Thyroid gland (tissue), 4 donors: ENCODE data around the gene ZSWIM8. TPM values are rescaled to one million over a fixed set of nuclear protein-coding genes. Genes with fewer than 3 reads are reported as not detected.

Experiments used
- DNase-seq, 2 donors: peaks; one replicate each; pipeline ENCODE4 v3.0.0-alpha.2; 2019
- H3K27ac ChIP-seq, 3 donors: fragments of 200-600 bp; sonication (generic); 1 replicate in 2 of 3; 2 replicates in 1 of 3; pipeline ENCODE4 v1.5.1; 2016 to 2019; ENCODE audit warnings: mild to moderate bottlenecking in 1 of 3, moderate library complexity in 1 of 3
- H3K27me3 ChIP-seq: fragments of 200-600 bp; sonication (generic); one replicate; pipeline ENCODE4 v1.5.1; 2019
- H3K36me3 ChIP-seq, 2 donors: fragments of 200-600 bp; sonication (generic); one replicate each; pipeline ENCODE4 v1.5.1; 2016 to 2019
- H3K4me1 ChIP-seq, 2 donors: fragments of 200-600 bp; sonication (generic); one replicate each; pipeline ENCODE4 v1.5.1; 2017 to 2019
- H3K4me3 ChIP-seq, 3 donors: fragments of 200-600 bp; sonication (generic); replicated peaks in 1 of 3; 1 replicate in 2 of 3; 2 replicates in 1 of 3; pipeline ENCODE4 v1.5.1; 2016; ENCODE audit warnings: mild to moderate bottlenecking in 1 of 3
- H3K9me3 ChIP-seq: fragments of 200-600 bp; sonication (generic); one replicate; pipeline ENCODE4 v1.5.1; 2017
- POLR2A ChIP-seq, 2 donors: fragments of 450-650 bp; IDR thresholded peaks; one replicate each; pipeline ENCODE4 v1.6.1; 2017; ENCODE audit warnings: antibody characterized with exemption in 2 of 2, mild to moderate bottlenecking in 2 of 2, moderate library complexity in 1 of 2
- WGBS, 2 donors: methylation state at CpG; one replicate each; pipeline ENCODE4 v1.1.5; 2017; 5-methylcytosine and 5-hydroxymethylcytosine counted together
- intact Hi-C: fragments of 100-400 bp; cut with DNase I; formaldehyde crosslinking; loops from one replicate; pipeline ENCODE4 v1.15.1; 2023
- total RNA-seq, 4 donors: library from RNA; depleted of rRNA; stranded (reverse); fragments of >200 nt; gene quantifications; one replicate each; pipeline ENCODE4 v1.2.3, GENCODE V29; 2016
- TF ChIP-seq, protein P1 (sequence below), 6 experiments: fragments of 200-600 bp in 3 of 6; fragments of 450-650 bp in 3 of 6; sonication (generic) in 3 of 6; IDR thresholded peaks; one replicate each; pipeline ENCODE4 v1.5.1; 2016 to 2019; ENCODE audit warnings: antibody characterized with exemption in 6 of 6, mild to moderate bottlenecking in 2 of 6, inconsistent platforms in 1 of 6, moderate library complexity in 1 of 6

ZSWIM8 gene
- total RNA-seq, 4 donors from 2014 or later, result 67.2 to 199 (median 108) TPM

DNA sequence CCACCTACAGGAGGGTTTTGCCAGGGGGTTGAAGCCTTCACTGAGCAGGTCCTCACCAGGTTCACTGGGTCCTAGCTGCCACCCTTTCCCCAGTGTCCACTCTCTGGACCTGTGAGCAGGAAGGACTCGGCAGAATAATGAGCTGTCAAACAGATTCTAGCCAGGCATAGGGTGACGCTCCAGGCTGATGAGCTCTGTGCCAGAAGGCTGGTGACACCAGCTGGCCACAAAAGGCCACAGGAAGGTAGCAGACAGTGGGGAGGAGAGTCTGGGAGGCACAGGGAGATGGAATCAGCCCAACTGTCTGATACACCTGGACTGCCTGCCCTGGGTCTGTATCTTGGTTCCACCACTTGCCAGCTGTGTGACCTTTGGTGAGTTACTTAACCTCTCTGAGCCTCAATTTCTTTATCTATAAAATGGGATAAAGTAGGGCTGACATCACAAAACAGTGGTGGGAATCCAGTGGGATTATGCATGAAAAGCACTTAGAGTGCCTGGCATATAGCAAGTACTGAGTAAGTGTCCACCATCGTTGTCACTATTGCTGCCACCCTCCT is 52.7 kb downstream of the ZSWIM8 start:
- H3K27ac ChIP-seq, result peak overlapping the region in 1 of 3 donors; percentile 45
- H3K27me3 ChIP-seq, result no peaks in the 10 kb centered on the region
- H3K9me3 ChIP-seq, result no peaks in the 10 kb centered on the region
- no peak for DNase-seq
- TF ChIP-seq, protein P1, sequence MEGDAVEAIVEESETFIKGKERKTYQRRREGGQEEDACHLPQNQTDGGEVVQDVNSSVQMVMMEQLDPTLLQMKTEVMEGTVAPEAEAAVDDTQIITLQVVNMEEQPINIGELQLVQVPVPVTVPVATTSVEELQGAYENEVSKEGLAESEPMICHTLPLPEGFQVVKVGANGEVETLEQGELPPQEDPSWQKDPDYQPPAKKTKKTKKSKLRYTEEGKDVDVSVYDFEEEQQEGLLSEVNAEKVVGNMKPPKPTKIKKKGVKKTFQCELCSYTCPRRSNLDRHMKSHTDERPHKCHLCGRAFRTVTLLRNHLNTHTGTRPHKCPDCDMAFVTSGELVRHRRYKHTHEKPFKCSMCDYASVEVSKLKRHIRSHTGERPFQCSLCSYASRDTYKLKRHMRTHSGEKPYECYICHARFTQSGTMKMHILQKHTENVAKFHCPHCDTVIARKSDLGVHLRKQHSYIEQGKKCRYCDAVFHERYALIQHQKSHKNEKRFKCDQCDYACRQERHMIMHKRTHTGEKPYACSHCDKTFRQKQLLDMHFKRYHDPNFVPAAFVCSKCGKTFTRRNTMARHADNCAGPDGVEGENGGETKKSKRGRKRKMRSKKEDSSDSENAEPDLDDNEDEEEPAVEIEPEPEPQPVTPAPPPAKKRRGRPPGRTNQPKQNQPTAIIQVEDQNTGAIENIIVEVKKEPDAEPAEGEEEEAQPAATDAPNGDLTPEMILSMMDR (IDR thresholded peaks at IDR 0.05), result no peak
- TF ChIP-seq POLR2A (IDR thresholded peaks at IDR 0.05), result no peak
- intact Hi-C loops, result no loop called here
- 75 to 92% methylated on average over 3 of the region's 3 CpGs for WGBS, 2 donors
- H3K4me1 ChIP-seq, result peaks cover 0 to 13% of the 10 kb centered on the region in 2 donors
- no peak overlapping the region for H3K4me3 ChIP-seq
- peaks cover 9 to 23% of the 10 kb centered on the region in 2 donors for H3K36me3 ChIP-seq

DNA sequence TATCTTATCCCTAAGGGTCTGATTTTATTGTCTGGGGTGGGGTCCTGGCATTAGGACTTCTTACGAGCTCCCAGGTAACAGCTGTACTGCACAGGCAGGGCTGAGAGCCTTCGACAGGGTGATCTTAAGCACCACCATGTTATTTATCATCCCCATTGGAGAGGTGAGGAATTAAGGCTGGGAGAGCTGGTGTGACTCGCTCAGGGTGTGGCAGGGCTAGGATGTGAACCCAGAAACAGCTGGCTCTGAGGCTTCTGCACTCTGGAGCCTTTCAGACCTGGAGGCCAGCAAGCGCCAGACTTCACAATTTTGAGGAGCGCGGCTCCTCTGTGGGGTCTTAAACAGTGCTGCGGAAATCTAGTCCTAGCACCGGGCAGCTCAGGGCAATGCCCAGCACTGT is 53.4 kb downstream of the ZSWIM8 start:
- intact Hi-C loops, result no loop called here
- 96 to 98% methylated on average over 4 to 8 of the region's 8 CpGs for WGBS, 2 donors
- TF ChIP-seq POLR2A (IDR thresholded peaks at IDR 0.05), result no peak
- TF ChIP-seq, protein P1 (IDR thresholded peaks at IDR 0.05), result no peak
- DNase-seq, result no peak
- Histone ChIP-seq H3K4me3 (no peak overlapping the region), H3K4me1 (peaks cover 0 to 13% of the 10 kb centered on the region in 2 donors), H3K36me3 (peaks cover 9 to 23% of the 10 kb centered on the region in 2 donors), H3K9me3 (no peaks in the 10 kb centered on the region), H3K27me3 (no peaks in the 10 kb centered on the region), H3K27ac (no peak overlapping the region)

DNA sequence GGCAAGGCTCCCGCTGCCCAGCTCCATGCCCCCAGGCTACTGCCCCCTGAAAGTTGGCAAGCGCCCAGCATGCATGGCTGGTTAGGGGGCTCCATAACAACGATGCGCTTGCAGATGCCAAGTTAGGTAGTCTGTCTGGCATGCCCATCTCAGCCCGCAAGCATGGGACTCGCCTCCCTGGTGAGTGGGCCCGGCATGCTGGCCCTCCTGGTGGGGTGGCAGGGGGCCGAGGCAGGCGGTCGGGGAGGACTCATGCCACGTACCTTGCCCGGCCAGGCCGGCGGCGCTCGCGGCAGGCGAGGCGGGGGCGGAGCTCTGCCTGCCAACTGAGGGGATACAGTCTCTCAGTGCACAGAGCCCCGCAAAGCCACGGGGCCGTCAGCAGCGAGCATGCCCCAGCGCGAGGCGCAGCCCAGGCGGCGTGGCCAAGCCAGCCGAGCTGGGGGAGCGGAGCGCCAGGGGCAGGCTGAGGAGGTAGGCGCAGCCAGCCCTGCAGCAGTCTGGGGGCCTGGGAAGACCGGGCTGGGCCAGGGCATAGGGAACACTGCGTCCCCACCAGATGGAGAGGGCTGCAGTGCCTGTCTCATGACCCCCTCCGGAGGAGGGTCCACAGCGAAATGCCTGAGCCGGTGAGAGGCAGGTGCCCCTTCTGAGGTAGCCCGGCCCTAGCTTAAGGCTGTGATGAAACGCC is 54.0 kb downstream of the ZSWIM8 start:
- no peak overlapping the region for H3K4me3 ChIP-seq
- intact Hi-C loops, result no loop called here
- H3K9me3 ChIP-seq, result no peaks in the 10 kb centered on the region
- 97 to 98% methylated on average over 8 to 24 of the region's 40 CpGs for WGBS, 2 donors
- H3K27ac ChIP-seq, result no peak overlapping the region
- peaks cover 9 to 23% of the 10 kb centered on the region in 2 donors for H3K36me3 ChIP-seq
- H3K4me1 ChIP-seq, result peaks cover 0 to 13% of the 10 kb centered on the region in 2 donors
- TF ChIP-seq, protein P1 (IDR thresholded peaks at IDR 0.05), result no peak
- TF ChIP-seq POLR2A (IDR thresholded peaks at IDR 0.05), result no peak
- DNase-seq, result no peak
- no peaks in the 10 kb centered on the region for H3K27me3 ChIP-seq

DNA sequence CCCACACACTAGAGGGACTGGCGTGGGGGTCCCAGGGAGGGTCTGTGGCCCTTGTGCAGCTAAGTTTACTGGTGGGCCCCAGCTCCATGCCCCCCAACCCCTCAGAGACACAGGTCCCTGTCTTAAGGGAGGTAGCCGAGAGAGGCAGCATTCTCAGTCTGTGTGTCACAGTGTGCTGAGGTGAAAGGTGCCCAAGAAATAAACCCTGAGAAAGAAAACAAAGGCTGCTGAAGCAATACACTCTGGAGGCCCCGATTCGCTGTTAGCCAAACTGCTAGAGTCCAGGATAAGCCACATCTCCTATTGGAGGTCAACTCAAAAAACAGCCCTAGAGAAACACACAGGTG is 54.6 kb downstream of the ZSWIM8 start:
- H3K4me3 ChIP-seq, result no peak overlapping the region
- no peaks in the 10 kb centered on the region for H3K27me3 ChIP-seq
- intact Hi-C loops, result no loop called here
- no peaks in the 10 kb centered on the region for H3K9me3 ChIP-seq
- 94 to 98% methylated on average over 4 of the region's 4 CpGs for WGBS, 2 donors
- no peak overlapping the region for H3K27ac ChIP-seq
- peaks cover 0 to 13% of the 10 kb centered on the region in 2 donors for H3K4me1 ChIP-seq
- H3K36me3 ChIP-seq, result peaks cover 9 to 23% of the 10 kb centered on the region in 2 donors
- TF ChIP-seq, protein P1 (IDR thresholded peaks at IDR 0.05), result no peak
- no peak for TF ChIP-seq POLR2A (IDR thresholded peaks at IDR 0.05)
- DNase-seq, result no peak

DNA sequence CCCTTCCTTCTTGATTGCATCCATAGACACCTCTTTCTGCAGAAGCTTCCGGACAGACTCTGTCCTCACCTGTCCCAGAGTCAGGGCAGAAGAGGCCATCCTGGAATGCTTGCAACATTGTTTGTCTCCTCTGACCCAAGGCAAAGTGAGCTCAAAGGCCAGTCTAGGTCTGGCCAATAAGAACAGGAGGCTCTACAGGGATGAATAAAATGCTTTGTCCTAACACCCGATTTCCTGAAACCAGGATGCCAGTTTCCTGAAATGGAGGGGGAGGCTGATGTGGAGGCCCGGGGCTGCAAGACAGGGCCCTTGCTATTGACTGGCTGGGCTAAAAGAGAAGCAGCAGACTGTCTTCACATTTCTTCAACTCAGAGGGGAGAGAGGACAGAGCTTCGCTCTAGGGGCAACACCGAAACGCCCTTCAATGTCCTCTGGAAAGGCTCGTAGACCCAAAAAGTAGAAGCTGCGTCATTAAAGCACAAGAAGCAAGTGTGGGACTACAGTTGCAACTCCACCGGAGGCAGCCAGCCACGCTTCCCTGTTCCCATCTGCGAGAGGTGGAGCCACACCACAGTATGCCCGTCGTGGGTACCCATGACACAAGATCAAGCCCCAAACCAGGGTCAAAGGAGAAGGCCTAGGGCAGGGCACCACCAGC is 55.1 kb downstream of the ZSWIM8 start:
- intact Hi-C loops, result no loop called here
- Histone ChIP-seq H3K36me3 (peaks cover 9 to 23% of the 10 kb centered on the region in 2 donors), H3K4me1 (peaks cover 0 to 13% of the 10 kb centered on the region in 2 donors), H3K27ac (no peak overlapping the region), H3K9me3 (no peaks in the 10 kb centered on the region), H3K27me3 (no peaks in the 10 kb centered on the region), H3K4me3 (no peak overlapping the region)
- TF ChIP-seq, protein P1 (IDR thresholded peaks at IDR 0.05), result no peak
- TF ChIP-seq POLR2A (IDR thresholded peaks at IDR 0.05), result no peak
- no peak for DNase-seq
- WGBS, 2 donors, result 89 to 92% methylated on average over 12 to 13 of the region's 13 CpGs
